ENCODE measurements around the gene ISLR2.

The ISLR2 gene

GRCh38 chr15:74144153-74144775 is 13.9 kb downstream of the ISLR2 start:
- no peak for TF ChIP-seq EZH2 (IDR thresholded peaks at IDR 0.05; ENCODE audit: borderline replicate concordance, low read depth, low read length, severe bottlenecking)
- TF ChIP-seq CTCF (IDR thresholded peaks at IDR 0.05; ENCODE audit: borderline replicate concordance, extremely low read depth, low read length, poor library complexity, severe bottlenecking): no peak
- no peak overlapping the region for H3K4me2 ChIP-seq (ENCODE audit: insufficient read depth, low read length)
- ATAC-seq (ENCODE audit: insufficient read depth, low read depth): no peak

GRCh38 chr15:74146277-74146800 is 16.0 kb downstream of the ISLR2 start:
- H3K27ac ChIP-seq (ENCODE audit: low read length): no peak overlapping the region
- no peak for TF ChIP-seq CTCF (IDR thresholded peaks at IDR 0.05; ENCODE audit: borderline replicate concordance, extremely low read depth, low read length, poor library complexity, severe bottlenecking)
- TF ChIP-seq EZH2 (IDR thresholded peaks at IDR 0.05; ENCODE audit: borderline replicate concordance, low read depth, low read length, severe bottlenecking): no peak
- H3K27me3 ChIP-seq (ENCODE audit: insufficient read depth, low read length, poor library complexity): no peaks in the 10 kb centered on the region
- H4K20me1 ChIP-seq (ENCODE audit: insufficient read depth, low read length): no peaks in the 10 kb centered on the region
- ATAC-seq (ENCODE audit: insufficient read depth, low read depth) (no peak), DNase-seq (no peak)
- no peaks in the 10 kb centered on the region for H3K79me2 ChIP-seq (ENCODE audit: insufficient read depth, low read length)
- no peaks in the 10 kb centered on the region for H3K9me3 ChIP-seq (ENCODE audit: insufficient read depth, low read length, severe bottlenecking)
- no peak overlapping the region for H3K4me3 ChIP-seq (ENCODE audit: low read depth in 1 of 2, low read length in 2 of 2)
- no peaks in the 10 kb centered on the region for H3K36me3 ChIP-seq (ENCODE audit: insufficient read depth, low read length)
- H3K4me2 ChIP-seq (ENCODE audit: insufficient read depth, low read length): no peak overlapping the region
- H3K4me1 ChIP-seq (ENCODE audit: insufficient read depth, low read length): no peaks in the 10 kb centered on the region
- H3K9ac ChIP-seq (ENCODE audit: low read depth, low read length): no peak overlapping the region
- H2AFZ ChIP-seq (ENCODE audit: low read depth, low read length): no peak overlapping the region

More at GRCh38 chr15:74144153-74144775, 13.9 kb downstream of the ISLR2 start:
- Histone ChIP-seq H3K9me3 (ENCODE audit: insufficient read depth, low read length, severe bottlenecking) (no peaks in the 10 kb centered on the region), H3K79me2 (ENCODE audit: insufficient read depth, low read length) (no peaks in the 10 kb centered on the region), H2AFZ (ENCODE audit: low read depth, low read length) (no peak overlapping the region), H3K27me3 (ENCODE audit: insufficient read depth, low read length, poor library complexity) (peaks cover 4% of the 10 kb centered on the region), H3K4me3 (ENCODE audit: low read depth in 1 of 2, low read length in 2 of 2) (no peak overlapping the region), H4K20me1 (ENCODE audit: insufficient read depth, low read length) (no peaks in the 10 kb centered on the region), H3K4me1 (ENCODE audit: insufficient read depth, low read length) (no peaks in the 10 kb centered on the region), H3K27ac (ENCODE audit: low read length) (no peak overlapping the region), H3K36me3 (ENCODE audit: insufficient read depth, low read length) (no peaks in the 10 kb centered on the region), H3K9ac (ENCODE audit: low read depth, low read length) (no peak overlapping the region)
- no peak for DNase-seq

GRCh38 chr15:74147051-74147450 is 16.7 kb downstream of the ISLR2 start:
- no peaks in the 10 kb centered on the region for H3K9me3 ChIP-seq (ENCODE audit: insufficient read depth, low read length, severe bottlenecking)
- no peak overlapping the region for H3K4me3 ChIP-seq (ENCODE audit: low read depth in 1 of 2, low read length in 2 of 2)
- H3K27me3 ChIP-seq (ENCODE audit: insufficient read depth, low read length, poor library complexity): no peaks in the 10 kb centered on the region
- H3K79me2 ChIP-seq (ENCODE audit: insufficient read depth, low read length): no peaks in the 10 kb centered on the region
- no peak overlapping the region for H3K4me2 ChIP-seq (ENCODE audit: insufficient read depth, low read length)
- no peaks in the 10 kb centered on the region for H3K36me3 ChIP-seq (ENCODE audit: insufficient read depth, low read length)
- no peaks in the 10 kb centered on the region for H3K4me1 ChIP-seq (ENCODE audit: insufficient read depth, low read length)
- DNase-seq: no peak
- no peak overlapping the region for H3K27ac ChIP-seq (ENCODE audit: low read length)
- H2AFZ ChIP-seq (ENCODE audit: low read depth, low read length): no peak overlapping the region
- H4K20me1 ChIP-seq (ENCODE audit: insufficient read depth, low read length): no peaks in the 10 kb centered on the region
- ATAC-seq (ENCODE audit: insufficient read depth, low read depth): no peak
- H3K9ac ChIP-seq (ENCODE audit: low read depth, low read length): no peak overlapping the region
- no peak for TF ChIP-seq EZH2 (IDR thresholded peaks at IDR 0.05; ENCODE audit: borderline replicate concordance, low read depth, low read length, severe bottlenecking)
- TF ChIP-seq CTCF (IDR thresholded peaks at IDR 0.05; ENCODE audit: borderline replicate concordance, extremely low read depth, low read length, poor library complexity, severe bottlenecking): no peak
